HG02610 (cell line): ENCODE measurements around the gene CFAP68.
"Not testable (repeated sequence)": the region's sequence is repeated elsewhere in the genome, so short reads cannot be mapped to it uniquely, and the experiment has no call there.

ENCODE experiments used
- ATAC-seq: cut with Tn5 transposase; IDR thresholded peaks from one replicate; pipeline ENCODE4 v1.9.1; 2021; ENCODE audit warnings: mild to moderate bottlenecking, moderate library complexity; ENCODE audit not compliant: unreplicated experiment

CFAP68 gene

GRCh38 chr11:111870113-111870512, 9.2 kb upstream of the CFAP68 start:
- ATAC-seq, result no peak

GRCh38 chr11:111870522-111870885, 8.8 kb upstream of the CFAP68 start:
- peak; percentile 24 for ATAC-seq

GRCh38 chr11:111870886-111871692, 8.3 kb upstream of the CFAP68 start, which contains the start of gene ALG9:
ALG9 (minus strand) TSS chr11:111871581; CDS start chr11:111871482, 99 bp downstream.
- peak; percentile 88 for ATAC-seq

GRCh38 chr11:111871693-111872161, 7.6 kb upstream of the CFAP68 start:
- no peak for ATAC-seq

GRCh38 chr11:111878385-111878848, 924 bp upstream of the CFAP68 start:
- peak; percentile 2 for ATAC-seq

GRCh38 chr11:111879637-111879960, 258 bp downstream of the CFAP68 start:
- no peak for ATAC-seq

- no peak for ATAC-seq
Observed at GRCh38 chr11:111882202-111882601, 2.9 kb downstream of the CFAP68 start.

- ATAC-seq, result not testable (repeated sequence)
Observed at GRCh38 chr11:111885053-111885452, 5.7 kb downstream of the CFAP68 start.

- no peak for ATAC-seq
Observed at GRCh38 chr11:111886032-111886431, 6.7 kb downstream of the CFAP68 start.

GRCh38 chr11:111886844-111887243, 7.5 kb downstream of the CFAP68 start:
- ATAC-seq, result no peak

GRCh38 chr11:111905411-111905810, 26.1 kb downstream of the CFAP68 start:
- ATAC-seq, result no peak

- no peak for ATAC-seq
Observed at GRCh38 chr11:111906680-111907079, 27.3 kb downstream of the CFAP68 start.

GRCh38 chr11:111908639-111909305, 29.4 kb downstream of the CFAP68 start:
- ATAC-seq, result no peak

- ATAC-seq, result no peak
Observed at GRCh38 chr11:111909378-111909777, 30.0 kb downstream of the CFAP68 start.

- ATAC-seq, result no peak
Observed at GRCh38 chr11:111910676-111911562, 31.6 kb downstream of the CFAP68 start.

GRCh38 chr11:111911563-111912401, 32.4 kb downstream of the CFAP68 start, which contains the start of gene CRYAB:
CRYAB (minus strand) TSS chr11:111911770; CDS start chr11:111911724, 46 bp downstream.
- ATAC-seq, result no peak

GRCh38 chr11:111912535-111912934, 33.2 kb downstream of the CFAP68 start, which contains the start of gene HSPB2:
HSPB2 (plus strand) TSS chr11:111912734; CDS start chr11:111912830, 96 bp downstream.
- ATAC-seq, result no peak

- ATAC-seq, result no peak
Observed at GRCh38 chr11:111913031-111913861, 33.9 kb downstream of the CFAP68 start.

- ATAC-seq, result no peak
Observed at GRCh38 chr11:111913997-111914396, 34.7 kb downstream of the CFAP68 start.
